Measurements from ENCODE around the gene UBR4.

DNA sequence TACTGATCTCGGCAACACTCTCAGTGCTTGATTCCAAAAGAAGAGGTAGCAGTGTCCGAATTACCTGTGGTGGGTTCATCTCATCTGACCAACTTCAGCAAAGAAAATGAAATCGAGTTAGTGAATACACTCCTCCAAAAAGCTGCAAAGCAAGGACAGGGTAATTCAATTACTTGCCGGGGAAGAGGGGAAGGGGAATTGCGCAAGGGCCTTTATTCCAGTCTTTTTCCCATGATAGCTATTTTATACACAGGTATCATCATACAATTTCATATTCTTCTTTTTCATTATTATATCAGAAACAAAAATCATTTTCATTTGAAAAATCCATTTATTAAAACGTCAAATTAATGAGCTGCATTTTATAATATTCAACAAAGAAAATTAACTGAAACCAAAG, 42.9 kb downstream of the UBR4 start:
- TF ChIP-seq EZH2 (IDR thresholded peaks at IDR 0.05; ENCODE audit: borderline replicate concordance, low read depth, low read length, severe bottlenecking) (no peak), CTCF (IDR thresholded peaks at IDR 0.05; ENCODE audit: borderline replicate concordance, extremely low read depth, low read length, poor library complexity, severe bottlenecking) (no peak)
